ENCODE measurements around the gene ZDHHC5. TPM values are rescaled to one million over a fixed set of nuclear protein-coding genes. Genes with fewer than 3 reads are reported as not detected.

The ZDHHC5 gene
- total RNA-seq, 4 donors from 2014 or later: 34.3 to 52.1 (median 45.8) TPM

GRCh38 chr11:57663975-57664374 is 3.9 kb upstream of the ZDHHC5 start:
- Histone ChIP-seq H3K36me3 (peaks cover 0 to 41% of the 10 kb centered on the region in 2 donors), H3K9me3 (no peaks in the 10 kb centered on the region), H3K4me3 (no peak overlapping the region), H3K4me1 (peaks cover 0 to 32% (median 8%) of the 10 kb centered on the region in 3 donors), H3K27me3 (no peaks in the 10 kb centered on the region), H3K27ac (no peak overlapping the region)
- no peak for ATAC-seq
- WGBS, 2 donors (ENCODE audit: low coverage in 1 of 2): 74 to 93% methylated on average over 8 to 9 of the region's 9 CpGs
- TF ChIP-seq POLR2AphosphoS5 (IDR thresholded peaks at IDR 0.05): no peak
- no peak for TF ChIP-seq EP300 (IDR thresholded peaks at IDR 0.05)
- TF ChIP-seq POLR2A (IDR thresholded peaks at IDR 0.05): no peak
- TF ChIP-seq CTCF (IDR thresholded peaks at IDR 0.05): no peak

DNA sequence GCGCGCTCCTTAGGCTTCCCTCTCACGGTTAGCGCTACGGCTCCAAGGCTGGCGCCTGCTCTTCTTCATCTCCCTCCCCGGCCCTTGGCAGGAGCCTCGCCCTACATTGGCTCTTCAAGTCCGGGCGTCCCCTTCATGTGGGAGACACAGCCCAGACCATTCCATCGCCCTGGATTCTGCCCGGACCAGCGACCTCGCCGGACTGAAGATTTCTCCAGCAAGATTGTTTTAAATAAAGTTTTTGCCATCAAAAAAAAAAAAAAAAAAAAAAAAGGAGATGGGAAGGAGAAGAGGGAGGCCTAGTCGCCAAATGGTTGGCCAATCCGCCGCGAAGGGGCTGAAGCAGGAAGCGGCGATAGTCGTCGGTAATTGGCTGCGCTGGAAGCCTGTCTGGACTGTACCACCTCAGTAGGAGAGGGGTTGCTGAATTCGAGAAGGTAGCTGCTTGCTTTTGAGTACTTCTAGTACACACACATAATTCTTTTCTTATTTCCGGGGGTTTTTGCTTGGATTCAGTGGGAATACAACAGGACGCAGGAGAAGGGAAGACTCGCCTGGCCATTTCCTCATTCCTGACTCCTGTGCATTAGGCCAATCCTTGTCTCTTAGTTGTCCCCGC is 688 bp upstream of the ZDHHC5 start:
- Histone ChIP-seq H3K36me3 (peaks cover 0 to 19% of the 10 kb centered on the region in 2 donors), H3K27me3 (no peaks in the 10 kb centered on the region), H3K27ac (peak overlapping the region; percentile 92 to 95 (median 94)), H3K9me3 (no peaks in the 10 kb centered on the region), H3K4me1 (peaks cover 0 to 41% (median 20%) of the 10 kb centered on the region in 3 donors), H3K4me3 (peak overlapping the region; percentile 74 to 95)
- 0 to 1% methylated on average over 5 to 16 of the region's 29 CpGs for WGBS, 2 donors (ENCODE audit: low coverage in 1 of 2)
- ATAC-seq: peak; percentile 91
- TF ChIP-seq CTCF (IDR thresholded peaks at IDR 0.05) (no peak), POLR2A (IDR thresholded peaks at IDR 0.05) (no peak), POLR2AphosphoS5 (IDR thresholded peaks at IDR 0.05) (no peak), EP300 (IDR thresholded peaks at IDR 0.05) (no peak)

GRCh38 chr11:57668434-57668782 is 494 bp downstream of the ZDHHC5 start:
- 0% methylated on average over 12 to 14 of the region's 31 CpGs for WGBS, 2 donors (ENCODE audit: low coverage in 1 of 2)
- H3K27ac ChIP-seq: peak overlapping the region; percentile 92 to 95 (median 94)

DNA sequence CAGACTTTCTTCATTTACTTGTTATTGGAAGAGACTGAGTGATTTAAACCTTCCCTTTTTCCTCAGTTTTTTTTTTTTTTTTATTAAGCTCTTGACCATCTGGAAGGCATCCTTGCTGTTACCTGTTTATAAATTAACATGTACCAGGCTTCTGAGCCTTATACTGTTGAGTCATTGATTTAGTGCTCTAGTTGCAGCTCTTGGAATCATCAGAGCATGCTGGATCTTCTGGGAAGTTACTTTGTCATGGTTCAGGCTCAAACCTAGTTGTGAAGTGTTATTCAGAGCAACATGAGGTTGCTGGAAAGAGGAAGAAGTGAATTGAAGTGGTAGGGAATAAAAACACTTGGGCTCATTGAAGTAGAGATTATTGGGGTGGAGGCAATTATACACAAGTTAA is 6.3 kb downstream of the ZDHHC5 start:
- H3K4me1 ChIP-seq: peaks cover 0 to 54% (median 10%) of the 10 kb centered on the region in 3 donors
- ATAC-seq: no peak
- H3K27ac ChIP-seq: no peak overlapping the region
- H3K9me3 ChIP-seq: no peaks in the 10 kb centered on the region
- H3K27me3 ChIP-seq: no peaks in the 10 kb centered on the region
- H3K4me3 ChIP-seq: no peak overlapping the region
- peaks cover 0 to 61% of the 10 kb centered on the region in 2 donors for H3K36me3 ChIP-seq
- TF ChIP-seq POLR2A (IDR thresholded peaks at IDR 0.05) (no peak), POLR2AphosphoS5 (IDR thresholded peaks at IDR 0.05) (no peak), CTCF (IDR thresholded peaks at IDR 0.05) (no peak), EP300 (IDR thresholded peaks at IDR 0.05) (no peak)

More at GRCh38 chr11:57668434-57668782, 494 bp downstream of the ZDHHC5 start:
- Histone ChIP-seq H3K4me1 (peaks cover 0 to 47% (median 20%) of the 10 kb centered on the region in 3 donors), H3K9me3 (no peaks in the 10 kb centered on the region), H3K36me3 (peaks cover 0 to 21% of the 10 kb centered on the region in 2 donors), H3K4me3 (peak overlapping the region; percentile 74 to 95), H3K27me3 (no peaks in the 10 kb centered on the region)
- no peak for TF ChIP-seq POLR2AphosphoS5 (IDR thresholded peaks at IDR 0.05)
- no peak for TF ChIP-seq EP300 (IDR thresholded peaks at IDR 0.05)
- no peak for TF ChIP-seq POLR2A (IDR thresholded peaks at IDR 0.05)
- no peak for TF ChIP-seq CTCF (IDR thresholded peaks at IDR 0.05)
- ATAC-seq: no peak
